K562 (cell line): ENCODE data around the gene SDR39U1. TPM values are rescaled to one million over a fixed set of nuclear protein-coding genes. Genes with fewer than 3 reads are reported as not detected.

Experiments used
- BCOR ChIP-seq: fragments of 450-650 bp; IDR thresholded peaks from 2 replicates; pipeline ENCODE4 v1.6.1; 2016
- CHCHD3 ChIP-seq: fragments of 250-450 bp; sonication (Bioruptor Pico); IDR thresholded peaks from 2 replicates; pipeline ENCODE4 v2.1.2; 2022; ENCODE audit warnings: mild to moderate bottlenecking
- CHD4 ChIP-seq: fragments of 200-600 bp; sonication (generic); IDR thresholded peaks from 3 replicates; pipeline ENCODE4 v1.6.1; 2012; ENCODE audit warnings: low read depth, mild to moderate bottlenecking, mixed read lengths, low read length, inconsistent platforms; ENCODE audit not compliant: insufficient read depth, insufficient replicate concordance, poor library complexity, severe bottlenecking
- DMBX1 ChIP-seq: fragments of 250-450 bp; sonication (Bioruptor Pico); IDR thresholded peaks from 2 replicates; pipeline ENCODE4 v1.8.0; 2022; ENCODE audit warnings: inconsistent platforms, mild to moderate bottlenecking, moderate library complexity, borderline replicate concordance
- ELF2 ChIP-seq: fragments of 250-450 bp; sonication (Bioruptor Pico); IDR thresholded peaks from 2 replicates; pipeline ENCODE4 v1.5.0; 2021; ENCODE audit warnings: mild to moderate bottlenecking
- EP300 ChIP-seq: IDR thresholded peaks from 2 replicates; pipeline ENCODE4 v1.6.1; 2012; ENCODE audit warnings: low read length, improper control_type of control experiment
- JUNB ChIP-seq: fragments of 450-650 bp; formaldehyde crosslinking; conservative IDR thresholded peaks from 2 replicates; pipeline ENCODE4 v1.4.0; 2020; ENCODE audit warnings: mild to moderate bottlenecking
- MAX ChIP-seq: sonication (generic); formaldehyde crosslinking; IDR thresholded peaks from 2 replicates; pipeline ENCODE4 v1.9.0; 2022; ENCODE audit warnings: mild to moderate bottlenecking, missing genetic modification reagents
- MITF ChIP-seq: IDR thresholded peaks from 2 replicates; pipeline ENCODE4 v1.6.1; 2014; ENCODE audit warnings: antibody characterized with exemption
- MLLT1 ChIP-seq, 2 experiments: fragments of 450-650 bp; IDR thresholded peaks; 2 replicates each; pipeline ENCODE4 v1.6.1; 2016
- MTF1 ChIP-seq: fragments of 250-450 bp; sonication (Bioruptor Pico); IDR thresholded peaks from 2 replicates; pipeline ENCODE4 v1.9.0; 2021; ENCODE audit warnings: moderate library complexity, mild to moderate bottlenecking, inconsistent platforms, borderline replicate concordance
- OTX1 ChIP-seq: fragments of 450-650 bp; formaldehyde crosslinking; IDR thresholded peaks from 2 replicates; pipeline ENCODE4 v1.4.0; 2022; ENCODE audit warnings: mild to moderate bottlenecking
- POLR2AphosphoS5 ChIP-seq: IDR thresholded peaks from 2 replicates; pipeline ENCODE4 v1.6.1; 2011; ENCODE audit warnings: mild to moderate bottlenecking, low read depth, low read length, moderate library complexity; ENCODE audit not compliant: control insufficient read depth, insufficient read depth
- RBM14 ChIP-seq: fragments of 200-400 bp; formaldehyde crosslinking; IDR thresholded peaks from 2 replicates; pipeline ENCODE4 v1.6.1; 2018; ENCODE audit warnings: low read depth, mild to moderate bottlenecking, low read length, moderate library complexity, borderline replicate concordance; ENCODE audit not compliant: insufficient read depth
- SIX5 ChIP-seq, 2 experiments: IDR thresholded peaks; 2 replicates each; pipeline ENCODE4 v1.6.1; 2011; ENCODE audit warnings: low read length in 2 of 2, borderline replicate concordance in 1 of 2, low read depth in 1 of 2, mild to moderate bottlenecking in 1 of 2, moderate library complexity in 1 of 2; ENCODE audit not compliant: insufficient read depth in 1 of 2
- TAF1 ChIP-seq: IDR thresholded peaks from 2 replicates; pipeline ENCODE4 v1.6.1; 2011; ENCODE audit warnings: mild to moderate bottlenecking, low read length, moderate library complexity; ENCODE audit not compliant: insufficient read depth, control insufficient read depth, severe bottlenecking; ENCODE audit errors: extremely low read depth
- TFAP4 ChIP-seq: sonication (generic); formaldehyde crosslinking; IDR thresholded peaks from 2 replicates; pipeline ENCODE4 v1.8.0; 2022; ENCODE audit warnings: missing genetic modification reagents, mild to moderate bottlenecking, moderate library complexity, borderline replicate concordance
- ZFP30 ChIP-seq: fragments of 250-450 bp; sonication (Bioruptor Pico); IDR thresholded peaks from 2 replicates; pipeline ENCODE4 v1.8.0; 2022; ENCODE audit warnings: moderate library complexity, mild to moderate bottlenecking, inconsistent platforms, borderline replicate concordance
- ZFP36 ChIP-seq: fragments of 150-350 bp; IDR thresholded peaks from 2 replicates; pipeline ENCODE4 v1.6.1; 2018; ENCODE audit warnings: low read length, low read depth; ENCODE audit not compliant: partially characterized antibody
- ZNF134 ChIP-seq: fragments of 250-450 bp; sonication (Bioruptor Pico); conservative IDR thresholded peaks from 2 replicates; pipeline ENCODE4 v1.4.0; 2020
- ZNF23 ChIP-seq: fragments of 250-450 bp; sonication (Bioruptor Pico); IDR thresholded peaks from 2 replicates; pipeline ENCODE4 v1.4.0; 2020; ENCODE audit warnings: mild to moderate bottlenecking
- ZNF384 ChIP-seq: IDR thresholded peaks from 2 replicates; pipeline ENCODE4 v1.6.1; 2012; ENCODE audit warnings: low read depth, low read length, improper control_type of control experiment
- ZNF77 ChIP-seq: fragments of 250-450 bp; sonication (Bioruptor Pico); IDR thresholded peaks from 2 replicates; pipeline ENCODE4 v1.5.0; 2020
- ZNF785 ChIP-seq: fragments of 250-450 bp; sonication (Bioruptor Pico); IDR thresholded peaks from 2 replicates; pipeline ENCODE4 v1.4.0; 2020; ENCODE audit warnings: mild to moderate bottlenecking
- polyA plus RNA-seq, 8 experiments: library from polyadenylated mRNA; depleted of rRNA in 4 of 8; stranded (reverse) in 5 of 8; unstranded in 3 of 8; fragments of >200 nt; fragmentation: Nextera tagmentation in 2 of 8; fragmentation: Illumina TruSeq in 1 of 8; extraction: Ambion mirVana in 2 of 8; extraction: Trizol in 1 of 8; gene quantifications; 2 replicates each; pipeline versions ENCODE4 v1.2.1 to v1.2.3, GENCODE V29; 2011 to 2014; ENCODE audit warnings: inconsistent platforms in 1 of 8, missing spikeins in 1 of 8
- total RNA-seq, 7 experiments: library from RNA; depleted of rRNA in 6 of 7; stranded (reverse); fragments of >200 nt in 6 of 7; fragmentation: Illumina TruSeq in 2 of 7; extraction: Trizol in 2 of 7; gene quantifications; 2 replicates each; pipeline versions ENCODE4 v1.2.1 to v1.2.3, GENCODE V29; 2011 to 2021; ENCODE audit warnings: low replicate concordance in 1 of 7

SDR39U1 gene
- total and polyA plus RNA-seq, 9 of the 15 experiments (the other 6 are each of a cell fraction or from before 2014, with no cell fraction given) = 10.4 to 56.1 (median 19.8) TPM

GRCh38 chr14:24442240-24443052, at the start of gene SDR39U1 (continued):
- peak in 1 of 2 experiments; percentile 8; a peak in 1 of 4 replicates for TF ChIP-seq MLLT1 (IDR thresholded peaks at IDR 0.05)
- no peak for TF ChIP-seq ZFP30 (CRISPR knock-in tag)
- TF ChIP-seq ZNF23 = no peak
- TF ChIP-seq ELF2 = no peak
- no peak for TF ChIP-seq CHD4
- TF ChIP-seq ZNF134 (CRISPR knock-in tag) = no peak
- no peak for TF ChIP-seq RBM14
- 0 out of 4 replicates have a peak, but pooled peaks of 1 of the 2 experiments have one; percentile 20 for TF ChIP-seq SIX5 (IDR thresholded peaks at IDR 0.05; ENCODE audit: borderline replicate concordance in 1 of 2, insufficient read depth in 1 of 2, low read depth in 1 of 2, low read length in 2 of 2)
- TF ChIP-seq TFAP4 (CRISPR knock-in tag) = peak; percentile 85; the same call in 1 of the 2 replicates
- TF ChIP-seq DMBX1 (CRISPR knock-in tag) = no peak
- TF ChIP-seq BCOR = no peak
- no peak for TF ChIP-seq OTX1 (CRISPR knock-in tag)
- no peak for TF ChIP-seq ZNF77
- no peak for TF ChIP-seq MITF
- peak; percentile 38; the same call in 1 of the 2 replicates for TF ChIP-seq MAX (CRISPR knock-in tag)
- no peak for TF ChIP-seq JUNB
- no peak for TF ChIP-seq CHCHD3
- TF ChIP-seq POLR2AphosphoS5 = 0 out of 2 replicates have a peak, but pooled peaks have one; percentile 24
- TF ChIP-seq TAF1 = peak; percentile 54
- TF ChIP-seq MTF1 (CRISPR knock-in tag) = no peak
- no peak for TF ChIP-seq EP300
- no peak for TF ChIP-seq ZFP36
- no peak for TF ChIP-seq ZNF785 (CRISPR knock-in tag)
- no peak for TF ChIP-seq ZNF384
